ENCODE results near the gene CD3G. TPM values are rescaled to one million over a fixed set of nuclear protein-coding genes. Genes with fewer than 3 reads are reported as not detected.

Gene CD3G
- total RNA-seq, 1 donor from 2014 or later, result not detected

DNA sequence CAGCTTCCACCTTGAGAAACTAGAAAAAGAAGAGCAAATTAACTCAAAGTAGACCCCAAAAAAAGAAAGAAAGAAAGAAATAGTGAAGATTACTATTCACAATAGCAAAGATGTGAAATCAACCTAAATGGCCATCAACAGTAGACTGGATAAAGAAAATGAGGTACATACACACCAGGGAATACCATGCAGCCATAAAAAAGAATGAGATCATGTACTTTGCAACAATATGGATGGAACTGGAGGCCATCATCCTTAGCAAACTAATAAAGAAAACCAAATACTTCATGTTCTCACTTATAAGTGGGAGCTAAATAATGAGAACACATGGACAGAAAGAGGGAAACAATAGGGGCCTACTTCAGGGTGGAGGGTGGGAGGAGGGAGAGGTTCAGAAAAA is 15.4 kb upstream of the CD3G start:
- DNase-seq, result no peak

DNA sequence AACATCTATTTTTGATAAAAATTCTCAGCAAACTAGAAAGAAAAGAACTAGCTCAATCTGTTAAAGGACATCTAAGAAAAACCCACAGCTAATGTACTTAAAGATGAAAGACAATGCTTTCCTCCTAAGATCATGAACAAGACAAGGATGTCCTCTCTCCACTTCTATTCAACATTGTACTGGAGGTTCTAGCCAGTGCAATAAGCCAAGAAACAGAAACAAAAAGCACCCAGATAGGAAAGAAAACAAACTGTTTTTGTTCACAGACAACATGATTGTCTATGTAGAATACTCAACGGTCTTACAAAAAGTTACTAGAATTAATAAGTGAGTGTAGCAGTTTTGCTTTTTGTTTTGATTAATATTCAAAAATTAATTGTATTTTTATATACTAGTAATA is 9.4 kb upstream of the CD3G start:
- no peak for DNase-seq

DNA sequence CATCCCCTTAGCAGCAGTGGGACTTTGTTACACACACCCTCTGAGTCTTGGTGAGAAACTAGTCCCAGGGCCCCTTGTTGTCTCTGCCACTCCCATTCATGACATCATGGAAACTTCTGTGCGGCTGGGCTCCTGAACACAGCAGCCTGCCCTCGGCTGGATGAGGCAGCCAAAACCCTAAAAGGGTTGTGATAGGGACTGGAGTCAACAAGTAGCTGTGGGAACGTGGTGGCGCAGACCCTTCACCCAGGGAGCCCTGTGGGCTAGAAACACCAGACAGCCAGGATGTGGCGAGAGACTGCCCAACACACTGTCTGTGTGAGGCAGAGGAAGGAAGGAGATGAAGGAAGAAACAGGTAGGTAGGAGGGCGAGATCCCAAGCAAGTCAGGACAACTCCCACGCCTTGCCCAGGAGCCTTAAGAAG is 5.5 kb upstream of the CD3G start:
- peak; percentile 9 for DNase-seq

DNA sequence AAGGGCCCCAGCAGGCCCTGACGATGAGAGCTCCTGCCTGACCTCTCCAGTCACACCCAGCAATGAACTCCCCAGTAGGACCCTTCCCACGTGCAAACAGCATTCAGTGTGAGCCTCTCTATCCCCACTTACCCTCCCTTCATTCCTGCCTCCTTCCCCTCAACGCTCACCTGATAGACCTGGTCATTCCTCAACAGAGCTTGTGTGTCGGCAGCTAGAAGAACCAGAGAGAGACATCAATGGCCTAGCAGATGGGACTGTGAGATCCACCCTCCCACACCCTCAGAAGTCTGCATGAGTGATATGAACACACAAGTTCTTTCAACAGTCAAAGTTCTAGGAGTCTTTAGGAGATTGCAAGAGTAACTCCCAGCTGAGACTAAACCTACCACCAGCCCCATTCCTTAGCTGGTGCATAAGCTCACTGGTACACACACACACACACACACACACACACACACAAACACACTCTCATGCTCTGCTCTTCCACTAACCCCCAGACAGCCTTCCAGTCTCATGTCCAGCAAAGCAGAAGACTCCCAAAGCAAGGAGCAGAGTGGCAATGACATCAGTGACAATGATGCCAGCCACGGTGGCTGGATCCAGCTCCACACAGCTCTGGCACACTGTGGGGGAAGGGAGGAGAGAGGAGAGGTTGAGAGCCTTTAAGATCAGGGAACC is 4.7 kb upstream of the CD3G start:
- no peak for DNase-seq

DNA sequence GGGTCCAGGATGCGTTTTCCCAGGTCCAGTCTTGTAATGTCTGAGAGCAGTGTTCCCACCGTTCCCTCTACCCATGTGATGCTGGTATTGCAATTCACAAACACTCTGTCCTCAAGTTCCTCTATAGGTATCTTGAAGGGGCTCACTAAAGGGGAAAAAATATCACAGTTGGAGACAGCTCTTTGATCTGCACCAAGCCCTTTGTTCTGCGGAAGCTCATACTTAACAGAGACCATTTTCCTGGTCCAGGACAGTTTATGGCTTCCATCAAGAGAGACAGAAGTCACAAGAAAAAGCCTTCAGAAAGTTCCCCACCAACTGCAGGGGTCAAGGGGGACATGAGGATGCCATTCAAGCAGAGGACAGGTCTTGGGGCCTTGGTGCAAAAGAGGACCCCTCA is 3.7 kb upstream of the CD3G start:
- no peak for DNase-seq

DNA sequence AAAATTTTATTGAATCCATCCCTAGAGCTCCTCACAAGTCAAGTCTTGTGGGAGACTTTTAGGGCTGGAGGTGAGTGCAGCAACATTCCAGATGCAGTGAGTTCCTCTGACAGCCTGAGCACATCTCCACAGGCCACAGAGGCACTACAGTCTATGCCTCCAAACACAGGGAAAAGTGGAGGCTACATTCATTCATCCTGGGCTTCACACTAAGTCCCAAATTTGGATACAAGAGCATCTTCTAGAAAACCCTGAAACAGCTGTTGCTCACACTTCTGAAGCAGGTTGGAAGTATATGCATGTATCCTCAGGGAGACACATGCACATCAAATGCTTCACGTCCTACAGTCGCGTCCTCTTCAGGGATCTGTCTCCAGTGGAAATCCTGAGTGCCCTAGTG is 2.9 kb upstream of the CD3G start:
- no peak for DNase-seq

DNA sequence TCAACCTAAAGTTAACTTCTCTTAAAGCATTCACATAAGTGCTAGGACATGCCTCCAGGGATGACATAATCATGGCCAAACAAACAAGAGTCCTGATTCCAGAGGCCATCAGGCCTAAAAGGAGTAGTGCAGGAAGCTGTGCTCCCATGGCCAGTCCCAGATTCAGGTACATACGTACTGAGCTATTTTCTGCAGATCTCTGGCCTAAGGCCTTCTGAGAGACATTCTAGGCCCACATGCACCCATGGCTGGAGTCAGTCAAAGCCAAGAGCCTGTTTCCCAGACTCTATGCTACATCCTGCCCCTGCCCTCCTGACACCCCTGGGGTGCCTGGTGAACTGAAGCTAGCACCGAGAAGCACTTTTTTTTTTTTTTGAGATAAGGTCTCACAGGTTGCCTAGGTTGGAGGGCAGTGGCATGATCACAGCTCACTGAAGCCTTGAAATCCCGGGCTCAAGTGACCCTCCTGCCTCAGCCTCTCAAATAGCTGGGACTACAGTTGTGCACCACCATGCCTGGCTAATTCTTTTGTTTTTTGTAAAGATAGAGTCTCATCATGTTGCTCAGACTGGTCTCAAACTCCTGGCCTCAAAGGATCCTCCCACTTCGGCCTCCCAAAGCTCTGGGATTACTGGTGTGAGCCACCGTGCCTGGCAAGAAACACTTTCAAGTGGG is 2.2 kb upstream of the CD3G start:
- DNase-seq, result no peak

DNA sequence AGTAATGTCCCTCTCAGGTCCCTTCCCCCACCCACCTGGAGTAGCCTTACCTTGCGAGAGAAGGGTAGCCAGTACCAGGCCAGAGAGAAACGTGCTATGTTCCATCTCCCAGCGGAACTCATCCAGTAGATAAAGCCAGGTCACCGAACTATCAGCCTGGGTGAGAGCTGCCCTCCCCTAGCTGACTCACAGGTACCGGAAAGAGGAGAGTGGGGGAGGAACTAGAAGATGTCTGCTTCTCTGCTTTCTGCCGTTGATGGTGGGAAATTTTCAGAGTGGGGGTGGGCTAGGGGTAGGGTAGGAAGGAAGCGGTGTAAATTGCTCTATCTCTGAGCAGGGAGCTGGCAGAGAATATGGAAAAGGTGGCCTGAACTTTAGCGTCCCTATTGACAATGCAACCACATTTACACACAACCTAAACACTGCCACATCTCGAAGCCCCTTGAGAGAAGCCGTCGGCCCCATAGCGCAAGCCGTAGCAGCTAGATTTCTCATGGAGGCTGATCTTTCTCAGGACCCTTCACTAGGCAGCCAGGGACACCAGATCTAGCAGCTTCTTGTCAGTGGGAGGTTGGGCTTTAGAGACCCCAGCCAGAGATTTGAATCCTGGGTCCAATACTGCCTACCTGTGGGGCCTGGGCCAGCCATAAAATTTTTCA is 1.5 kb upstream of the CD3G start, which contains the start of gene CD3D:
Gene CD3D, minus strand, starts transcription at position 203 of the 659 bp plus-strand sequence. Its CDS starts 98 bp downstream, at position 105.
- DNase-seq, result no peak

DNA sequence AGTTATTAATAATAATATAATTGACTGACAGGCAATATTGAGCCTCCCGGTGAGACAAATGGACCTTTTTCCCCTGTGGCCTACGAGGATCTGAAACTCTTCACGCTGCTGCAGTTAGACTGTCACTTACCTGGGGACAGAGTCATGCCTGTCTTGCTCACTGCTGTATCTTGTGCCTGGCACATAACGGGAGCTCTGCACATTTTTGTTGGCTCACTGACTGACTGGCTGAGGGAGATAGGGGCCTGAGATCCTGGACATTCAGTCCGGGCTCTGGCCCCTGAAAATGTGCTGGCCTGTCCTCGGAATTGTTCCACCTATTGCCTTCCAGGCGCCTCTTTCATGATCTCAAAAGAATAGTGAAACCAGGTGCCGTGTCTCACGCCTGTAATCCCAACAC is 896 bp upstream of the CD3G start:
- no peak for DNase-seq

DNA sequence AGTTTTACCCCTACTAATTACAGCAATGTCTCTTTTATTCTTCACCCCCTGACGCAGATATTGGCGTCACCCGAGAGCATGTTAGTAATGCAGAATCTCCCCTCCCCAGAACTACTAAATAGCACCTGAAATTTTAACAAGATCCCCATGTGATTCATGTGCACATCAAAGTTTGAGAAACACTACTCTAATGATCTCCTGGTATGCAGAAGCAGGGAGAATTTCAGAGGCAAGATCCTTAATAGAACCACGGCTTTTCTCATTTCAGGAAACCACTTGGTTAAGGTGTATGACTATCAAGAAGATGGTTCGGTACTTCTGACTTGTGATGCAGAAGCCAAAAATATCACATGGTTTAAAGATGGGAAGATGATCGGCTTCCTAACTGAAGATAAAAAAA is 5.3 kb downstream of the CD3G start:
- no peak for DNase-seq

DNA sequence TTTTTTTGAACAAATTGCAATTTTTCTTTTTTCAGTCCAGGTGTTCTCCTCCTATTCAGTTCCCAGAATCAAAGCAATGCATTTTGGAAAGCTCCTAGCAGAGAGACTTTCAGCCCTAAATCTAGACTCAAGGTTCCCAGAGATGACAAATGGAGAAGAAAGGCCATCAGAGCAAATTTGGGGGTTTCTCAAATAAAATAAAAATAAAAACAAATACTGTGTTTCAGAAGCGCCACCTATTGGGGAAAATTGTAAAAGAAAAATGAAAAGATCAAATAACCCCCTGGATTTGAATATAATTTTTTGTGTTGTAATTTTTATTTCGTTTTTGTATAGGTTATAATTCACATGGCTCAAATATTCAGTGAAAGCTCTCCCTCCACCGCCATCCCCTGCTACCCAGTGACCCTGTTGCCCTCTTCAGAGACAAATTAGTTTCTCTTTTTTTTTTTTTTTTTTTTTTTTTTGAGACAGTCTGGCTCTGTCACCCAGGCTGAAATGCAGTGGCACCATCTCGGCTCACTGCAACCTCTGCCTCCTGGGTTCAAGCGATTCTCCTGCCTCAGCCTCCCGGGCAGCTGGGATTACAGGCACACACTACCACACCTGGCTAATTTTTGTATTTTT is 9.1 kb downstream of the CD3G start:
- peak; percentile 48 for DNase-seq

DNA sequence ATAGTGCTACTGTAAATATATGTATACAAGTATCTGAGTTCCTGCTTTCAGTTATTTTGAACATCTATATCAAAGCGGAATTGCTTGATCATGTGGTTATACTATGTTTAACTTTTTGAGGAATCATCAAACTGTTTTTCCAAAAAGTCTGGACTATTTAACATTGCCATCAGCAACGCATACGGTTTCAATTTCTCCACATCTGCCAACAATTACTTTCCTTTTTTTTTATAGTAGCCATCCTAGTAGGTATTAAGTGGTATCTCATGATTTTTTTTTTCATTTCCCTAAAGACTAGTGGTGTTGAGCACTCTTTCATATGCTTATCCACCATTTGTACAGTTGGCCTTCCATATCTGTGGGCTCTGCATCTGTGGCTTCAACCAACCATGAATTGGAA is 13.9 kb downstream of the CD3G start:
- no peak for DNase-seq

DNA sequence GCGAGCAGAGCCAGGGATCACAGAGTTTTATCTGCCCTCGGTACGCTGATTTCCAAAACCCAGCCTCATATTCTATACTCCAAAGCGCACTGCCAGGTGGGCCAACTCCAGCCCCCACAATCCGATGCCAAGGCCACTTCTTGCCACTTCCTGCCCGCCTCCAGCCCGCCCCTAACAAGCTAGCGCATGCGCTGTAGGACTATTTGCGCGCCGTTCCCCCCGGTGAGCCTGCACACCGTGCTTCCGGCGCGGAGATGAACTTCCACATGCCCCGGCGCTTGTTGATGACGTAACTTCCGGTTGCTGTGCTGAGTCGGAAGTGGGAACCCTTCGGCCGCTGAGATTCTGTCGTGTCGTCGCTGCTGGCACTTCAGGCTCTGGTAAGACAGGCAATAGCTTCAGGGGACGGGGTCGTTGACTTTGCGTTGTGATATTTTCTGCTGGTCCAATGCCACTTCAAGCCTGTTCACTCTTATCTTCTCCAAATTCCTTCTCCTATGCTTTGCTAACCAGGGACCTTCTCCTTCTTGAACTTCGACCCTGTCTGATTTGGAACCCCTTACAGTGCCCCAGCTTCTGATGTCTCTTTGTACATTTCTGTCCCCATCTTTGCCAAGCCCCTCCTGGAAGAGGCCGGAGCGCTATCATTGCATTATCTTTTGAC is 15.3 kb downstream of the CD3G start, which contains the start of gene UBE4A:
Gene UBE4A, plus strand, starts transcription at position 306 of the 664 bp plus-strand sequence. CDS start 5,481 bp downstream, outside the sequence.
- DNase-seq, result peak; percentile 96

DNA sequence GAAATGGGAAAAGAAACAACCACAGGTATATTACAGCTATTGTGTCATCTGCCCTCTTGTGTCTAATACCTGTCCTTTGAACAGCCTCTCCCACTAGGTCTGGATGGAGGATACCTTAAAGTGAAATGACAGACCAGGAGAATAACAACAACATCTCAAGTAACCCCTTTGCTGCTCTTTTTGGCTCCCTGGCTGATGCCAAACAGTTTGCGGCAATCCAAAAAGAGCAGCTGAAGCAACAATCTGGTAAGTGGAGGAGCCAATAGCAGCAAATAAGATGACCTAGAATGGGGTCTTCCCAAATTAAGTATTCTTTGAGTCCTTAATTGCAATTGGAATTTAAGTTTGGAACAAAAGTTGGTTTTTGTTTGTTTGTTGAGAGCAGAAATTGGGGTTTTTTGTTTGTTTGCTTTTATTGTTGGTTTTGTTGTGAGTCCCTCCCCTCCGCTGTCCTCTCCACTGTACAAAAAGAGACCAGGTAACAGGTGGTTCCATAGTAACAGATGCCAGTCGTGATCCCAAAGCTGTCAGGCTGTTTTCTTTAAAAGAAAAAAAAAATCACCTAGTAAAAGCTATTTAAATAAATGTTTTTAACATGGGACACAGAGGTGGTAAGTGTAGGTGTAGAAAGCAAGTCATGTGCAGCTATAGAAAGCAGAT is 20.9 kb downstream of the CD3G start:
- no peak for DNase-seq

DNA sequence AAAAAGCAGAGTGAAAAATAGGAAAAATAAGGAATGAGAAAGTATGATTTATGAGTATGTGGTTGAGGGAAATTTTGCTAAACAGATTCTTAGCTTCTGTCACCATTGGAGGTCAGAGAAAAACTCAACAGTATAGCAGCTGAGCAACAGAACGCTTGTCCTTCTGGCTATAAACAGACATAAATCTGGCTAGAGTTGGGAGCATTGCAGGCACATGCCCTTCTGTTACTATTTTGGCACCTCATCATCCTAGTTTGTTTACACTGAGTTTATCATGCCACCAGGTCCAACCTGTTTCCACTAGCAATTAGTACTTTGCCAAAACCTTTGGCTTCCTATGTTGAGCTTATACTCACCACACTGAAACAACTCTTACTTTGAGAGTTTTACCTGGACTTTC is 22.1 kb downstream of the CD3G start:
- no peak for DNase-seq

DNA sequence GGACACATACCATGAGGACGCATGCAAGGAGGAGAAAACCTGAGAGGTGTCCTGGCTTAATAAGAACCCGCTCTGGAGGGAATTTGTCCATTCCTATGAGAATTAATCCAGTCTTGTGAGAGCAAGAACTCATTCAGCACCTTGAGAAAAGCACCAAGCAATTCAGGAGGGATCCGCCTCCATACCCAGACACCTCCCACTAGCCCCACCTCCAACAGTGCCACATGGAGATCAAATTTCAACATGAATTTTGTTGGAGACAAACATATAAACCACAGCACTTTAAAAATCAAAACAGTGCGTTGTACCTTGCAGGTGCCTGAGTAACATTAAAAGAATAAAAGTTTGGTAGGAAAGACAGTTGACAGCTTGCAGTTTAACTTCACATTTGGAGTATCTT is 26.6 kb downstream of the CD3G start:
- DNase-seq, result no peak

DNA sequence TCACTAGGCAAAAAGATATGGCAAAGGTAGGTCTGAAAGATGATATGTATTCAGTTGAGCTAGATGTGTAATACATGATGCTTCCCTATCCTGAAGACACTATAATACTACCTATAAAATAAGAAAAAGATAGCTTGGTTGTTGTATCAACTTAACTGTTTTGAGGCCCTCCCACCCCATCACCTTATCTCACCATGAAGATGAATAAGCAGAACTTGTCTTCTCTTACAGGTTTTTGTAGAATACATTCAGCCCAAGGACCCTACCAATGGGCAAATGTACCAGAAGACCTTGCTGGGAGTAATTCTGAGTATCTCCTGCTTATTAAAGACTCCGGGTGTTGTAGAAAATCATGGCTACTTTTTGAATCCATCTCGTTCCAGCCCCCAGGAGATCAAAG is 29.1 kb downstream of the CD3G start:
- DNase-seq, result no peak

DNA sequence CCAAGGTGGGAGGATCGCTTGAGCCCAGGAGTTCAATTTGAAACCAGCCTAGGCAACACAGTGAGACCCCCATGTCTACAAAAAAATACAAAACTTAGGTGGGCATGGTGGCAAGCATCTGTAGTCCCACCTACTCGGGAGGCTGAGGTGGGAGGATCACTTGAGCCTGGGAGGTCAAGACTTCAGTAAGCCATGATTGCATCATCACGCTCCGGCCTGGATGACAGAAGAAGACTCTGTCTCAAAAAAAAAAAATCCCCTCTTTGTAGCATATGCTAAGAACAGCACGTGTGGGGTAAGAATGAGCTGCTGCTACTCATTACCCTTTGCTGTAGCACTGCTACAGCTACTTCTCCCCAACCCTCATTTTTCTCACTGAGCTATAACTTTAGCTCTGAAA is 29.7 kb downstream of the CD3G start:
- no peak for DNase-seq

DNA sequence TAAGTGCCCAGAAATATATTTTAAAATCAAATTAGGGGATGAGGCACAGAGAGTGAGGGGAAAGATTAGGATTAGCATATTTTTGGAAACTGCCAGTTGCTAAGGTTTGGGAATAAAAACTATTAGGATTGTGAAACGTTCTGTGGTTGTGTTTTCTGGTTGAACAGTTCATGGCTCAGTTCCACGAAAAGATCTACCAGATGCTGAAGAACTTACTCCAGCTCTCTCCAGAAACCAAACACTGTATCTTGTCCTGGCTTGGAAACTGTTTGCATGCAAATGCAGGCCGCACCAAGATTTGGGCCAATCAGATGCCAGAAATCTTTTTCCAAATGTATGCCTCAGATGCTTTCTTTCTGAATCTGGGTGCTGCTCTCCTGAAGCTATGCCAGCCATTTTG is 30.6 kb downstream of the CD3G start:
- no peak for DNase-seq

DNA sequence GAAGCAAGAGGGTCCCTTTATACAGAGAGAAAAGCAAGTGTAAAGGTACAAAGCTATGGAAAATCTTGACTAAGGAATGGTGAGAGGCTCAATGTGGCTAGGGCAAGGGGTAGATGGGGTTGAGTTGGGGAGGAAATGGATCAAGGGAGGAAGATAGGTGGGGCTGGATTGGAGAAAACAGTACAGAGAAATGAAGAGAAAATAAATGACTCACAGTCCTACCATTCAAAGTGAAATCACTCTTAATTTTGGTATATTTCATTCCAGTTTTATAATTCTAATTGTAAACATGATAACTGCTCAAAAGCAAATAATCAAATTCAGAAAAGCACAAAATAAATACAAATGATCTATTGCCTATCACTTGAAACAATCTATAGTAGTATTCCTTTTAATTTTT is 31.8 kb downstream of the CD3G start:
- DNase-seq, result no peak

DNA sequence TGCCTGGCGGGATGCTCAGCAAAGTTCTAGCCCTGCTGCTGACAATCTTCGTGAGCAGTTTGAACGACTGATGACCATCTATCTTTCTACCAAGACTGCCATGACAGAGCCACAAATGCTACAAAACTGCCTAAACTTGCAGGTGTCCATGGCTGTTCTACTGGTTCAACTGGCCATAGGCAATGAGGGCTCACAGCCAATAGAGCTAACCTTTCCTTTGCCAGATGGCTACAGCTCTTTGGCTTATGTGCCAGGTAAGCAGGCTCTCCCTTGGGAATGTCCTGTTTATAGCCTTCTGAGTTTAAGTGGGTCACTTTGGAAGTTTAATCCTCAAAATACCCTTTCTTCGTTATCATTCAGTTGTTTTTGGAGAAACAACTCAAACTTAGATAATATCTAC is 35.4 kb downstream of the CD3G start:
- DNase-seq, result no peak

DNA sequence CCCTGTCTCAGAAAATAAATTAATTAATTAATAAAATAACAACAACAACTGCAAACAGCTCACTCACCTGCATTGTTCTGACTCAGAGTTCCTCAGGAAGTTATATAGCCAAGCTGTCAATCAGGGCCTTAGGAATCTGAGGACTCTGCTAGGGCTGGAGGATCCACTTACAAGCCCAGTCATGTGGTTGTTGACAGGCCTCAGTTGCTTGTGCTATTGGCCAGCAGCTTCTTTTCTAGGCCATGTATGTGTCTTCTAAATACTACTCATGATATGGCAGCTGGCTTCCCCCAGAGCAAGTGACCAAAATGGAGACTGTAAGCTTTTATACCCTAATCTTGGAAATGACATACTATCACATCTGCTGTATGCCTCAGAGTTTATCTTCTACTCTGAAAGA is 36.4 kb downstream of the CD3G start:
- DNase-seq, result peak; percentile 67
